Bronchial epithelial cell (primary cell): Measurements from ENCODE around the gene CABLES2. TPM values are rescaled to one million over a fixed set of nuclear protein-coding genes. Genes with fewer than 3 reads are reported as not detected.

Experiments
- DNase-seq: peaks from one replicate; pipeline ENCODE4 v3.0.0-alpha.2; 2010; ENCODE audit warnings: low read depth
- FAIRE-seq: peaks from 2 replicates; lab custom pipeline; 2011; peaks lifted over from hg19 to GRCh38; lab: Jason Lieb, UNC
- H3K27me3 ChIP-seq: 2 replicates; pipeline ENCODE4 v1.5.1; 2011; ENCODE audit warnings: low read length; ENCODE audit not compliant: control insufficient read depth, insufficient read depth
- H3K36me3 ChIP-seq: 2 replicates; pipeline ENCODE4 v1.5.1; 2011; ENCODE audit warnings: low read length; ENCODE audit not compliant: control insufficient read depth, insufficient read depth
- H3K4me3 ChIP-seq: 2 replicates; pipeline ENCODE4 v1.5.1; 2011; ENCODE audit warnings: mild to moderate bottlenecking, low read depth, low read length, control low read depth
- total RNA-seq: library from RNA; depleted of rRNA; stranded (reverse); fragments of >200 nt; gene quantifications from 2 replicates; pipeline ENCODE4 v1.2.1, GENCODE V29; 2014
- TF ChIP-seq, protein P1 (sequence below): IDR thresholded peaks from 2 replicates; pipeline ENCODE4 v1.5.1; 2011; ENCODE audit warnings: mild to moderate bottlenecking, moderate library complexity, low read length, control low read depth, inconsistent platforms; ENCODE audit not compliant: insufficient read depth, severe bottlenecking

The CABLES2 gene
- total RNA-seq, 1 donor from 2014 or later = 1.3 TPM

DNA sequence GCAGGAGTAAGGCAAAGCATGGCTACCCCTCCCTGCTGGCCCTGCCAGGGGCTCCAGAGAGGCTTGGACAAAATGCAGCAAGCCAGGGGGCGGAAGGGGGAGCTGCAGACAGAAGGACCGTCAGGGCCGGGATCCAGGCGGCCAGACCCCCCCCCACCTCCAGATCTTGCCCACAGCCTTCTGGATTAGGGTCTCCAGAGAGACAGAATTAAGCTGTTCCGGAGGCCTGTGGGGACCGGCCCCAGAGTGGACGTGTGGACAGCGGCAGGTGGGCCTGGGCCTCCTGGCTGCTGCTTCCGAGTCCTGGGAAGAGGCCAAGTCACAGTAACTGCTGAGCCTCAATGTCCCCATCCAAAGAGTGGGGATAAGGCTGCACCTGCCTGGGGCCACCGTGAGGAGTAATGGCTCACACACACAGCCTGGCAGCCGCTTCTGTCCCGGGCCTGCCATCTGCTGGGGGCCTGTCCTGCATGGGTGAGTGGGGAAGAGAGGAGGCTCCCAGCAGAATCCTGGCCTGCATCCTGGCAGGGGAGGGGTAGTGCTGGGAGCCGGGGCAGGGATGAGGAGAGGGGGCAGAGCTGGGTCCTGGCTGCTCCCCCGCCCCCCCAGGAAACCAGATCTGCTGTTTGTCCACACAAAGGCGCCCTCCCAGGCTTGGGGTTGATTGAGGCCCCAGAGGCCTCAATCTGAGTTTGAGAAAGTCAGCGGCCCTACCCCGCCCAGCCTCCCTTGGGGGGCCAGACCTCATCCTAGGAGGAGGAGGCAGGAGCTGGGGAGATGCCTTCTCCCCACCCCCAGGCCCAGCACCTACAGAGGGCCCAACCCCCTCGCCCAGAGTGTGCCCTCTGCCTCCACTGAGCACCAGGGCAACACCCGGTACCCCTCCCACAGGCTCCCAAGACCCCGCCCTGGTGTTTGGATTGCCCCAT lies 43.8 kb downstream of the CABLES2 start:
- no peak overlapping the region for H3K4me3 ChIP-seq

DNA sequence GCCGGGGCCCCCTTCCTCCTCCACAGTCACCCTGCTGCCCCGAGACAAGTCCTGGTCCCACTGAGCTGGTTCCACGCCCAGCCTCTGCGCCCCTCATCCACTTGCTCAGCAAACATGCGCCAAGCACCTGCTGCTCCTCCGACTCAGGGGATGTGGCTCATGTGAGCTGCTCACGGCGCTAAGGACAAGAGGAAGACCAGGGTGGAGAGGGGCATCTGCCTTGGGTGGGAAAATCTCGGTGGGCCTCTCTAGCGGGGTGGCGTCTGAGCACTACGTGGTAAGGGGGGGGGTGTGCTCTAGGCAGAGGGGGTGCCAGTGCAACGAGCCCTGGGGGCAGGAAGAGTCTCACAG lies 44.5 kb downstream of the CABLES2 start:
- FAIRE-seq (no peak), DNase-seq (no peak)

More for the DNA sequence above, 43.8 kb downstream of the CABLES2 start:
- H3K27me3 ChIP-seq = no peaks in the 10 kb centered on the region
- TF ChIP-seq, protein P1, sequence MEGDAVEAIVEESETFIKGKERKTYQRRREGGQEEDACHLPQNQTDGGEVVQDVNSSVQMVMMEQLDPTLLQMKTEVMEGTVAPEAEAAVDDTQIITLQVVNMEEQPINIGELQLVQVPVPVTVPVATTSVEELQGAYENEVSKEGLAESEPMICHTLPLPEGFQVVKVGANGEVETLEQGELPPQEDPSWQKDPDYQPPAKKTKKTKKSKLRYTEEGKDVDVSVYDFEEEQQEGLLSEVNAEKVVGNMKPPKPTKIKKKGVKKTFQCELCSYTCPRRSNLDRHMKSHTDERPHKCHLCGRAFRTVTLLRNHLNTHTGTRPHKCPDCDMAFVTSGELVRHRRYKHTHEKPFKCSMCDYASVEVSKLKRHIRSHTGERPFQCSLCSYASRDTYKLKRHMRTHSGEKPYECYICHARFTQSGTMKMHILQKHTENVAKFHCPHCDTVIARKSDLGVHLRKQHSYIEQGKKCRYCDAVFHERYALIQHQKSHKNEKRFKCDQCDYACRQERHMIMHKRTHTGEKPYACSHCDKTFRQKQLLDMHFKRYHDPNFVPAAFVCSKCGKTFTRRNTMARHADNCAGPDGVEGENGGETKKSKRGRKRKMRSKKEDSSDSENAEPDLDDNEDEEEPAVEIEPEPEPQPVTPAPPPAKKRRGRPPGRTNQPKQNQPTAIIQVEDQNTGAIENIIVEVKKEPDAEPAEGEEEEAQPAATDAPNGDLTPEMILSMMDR = peak; percentile 21
- FAIRE-seq = no peak
- no peak for DNase-seq
- peaks cover 27% of the 10 kb centered on the region for H3K36me3 ChIP-seq

DNA sequence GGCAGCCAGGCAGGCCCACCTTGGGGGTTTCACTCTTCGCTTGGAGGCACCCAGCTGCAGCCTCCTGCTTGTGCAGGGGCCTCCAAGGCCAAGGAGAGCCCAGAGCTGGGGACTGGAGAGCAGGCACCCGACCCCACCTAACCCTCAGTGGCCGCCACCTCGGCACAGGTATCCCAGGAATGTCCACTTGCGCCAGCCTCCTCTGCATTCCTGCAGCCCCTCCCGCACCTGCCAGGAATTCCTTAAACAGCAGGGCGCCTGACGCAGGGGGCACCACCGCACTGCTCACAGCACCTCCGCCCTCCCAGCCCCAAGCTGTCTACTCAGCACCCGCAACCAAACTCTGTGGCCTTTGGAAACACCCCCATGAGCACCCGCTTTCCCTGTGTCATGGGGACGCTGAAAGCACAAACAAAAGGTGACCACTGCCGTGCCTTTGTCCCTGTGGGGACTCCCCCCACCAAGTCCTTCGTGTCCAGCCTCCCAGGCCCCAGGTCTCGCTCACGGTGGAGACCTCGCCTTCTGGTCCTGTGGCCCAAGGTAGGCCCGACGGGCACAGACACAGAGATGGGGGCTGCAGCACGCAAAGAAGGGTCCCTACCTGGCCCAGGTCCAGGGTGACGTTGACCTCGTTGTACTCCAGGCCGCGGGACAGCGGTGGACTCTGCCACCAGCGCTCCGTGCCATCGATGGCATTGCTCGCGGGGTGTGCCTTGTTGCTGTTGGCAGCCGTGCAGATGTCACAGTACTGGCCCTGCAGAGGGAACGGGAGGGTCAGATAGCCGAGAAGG lies 45.1 kb downstream of the CABLES2 start:
- peaks cover 30% of the 10 kb centered on the region for H3K36me3 ChIP-seq
- no peak overlapping the region for H3K4me3 ChIP-seq
- DNase-seq (no peak), FAIRE-seq (no peak)
- H3K27me3 ChIP-seq = no peaks in the 10 kb centered on the region
- TF ChIP-seq, protein P1 = no peak

More for the DNA sequence above, 44.5 kb downstream of the CABLES2 start:
- Histone ChIP-seq H3K36me3 (peaks cover 30% of the 10 kb centered on the region), H3K27me3 (no peaks in the 10 kb centered on the region), H3K4me3 (no peak overlapping the region)
- TF ChIP-seq, protein P1 = no peak

DNA sequence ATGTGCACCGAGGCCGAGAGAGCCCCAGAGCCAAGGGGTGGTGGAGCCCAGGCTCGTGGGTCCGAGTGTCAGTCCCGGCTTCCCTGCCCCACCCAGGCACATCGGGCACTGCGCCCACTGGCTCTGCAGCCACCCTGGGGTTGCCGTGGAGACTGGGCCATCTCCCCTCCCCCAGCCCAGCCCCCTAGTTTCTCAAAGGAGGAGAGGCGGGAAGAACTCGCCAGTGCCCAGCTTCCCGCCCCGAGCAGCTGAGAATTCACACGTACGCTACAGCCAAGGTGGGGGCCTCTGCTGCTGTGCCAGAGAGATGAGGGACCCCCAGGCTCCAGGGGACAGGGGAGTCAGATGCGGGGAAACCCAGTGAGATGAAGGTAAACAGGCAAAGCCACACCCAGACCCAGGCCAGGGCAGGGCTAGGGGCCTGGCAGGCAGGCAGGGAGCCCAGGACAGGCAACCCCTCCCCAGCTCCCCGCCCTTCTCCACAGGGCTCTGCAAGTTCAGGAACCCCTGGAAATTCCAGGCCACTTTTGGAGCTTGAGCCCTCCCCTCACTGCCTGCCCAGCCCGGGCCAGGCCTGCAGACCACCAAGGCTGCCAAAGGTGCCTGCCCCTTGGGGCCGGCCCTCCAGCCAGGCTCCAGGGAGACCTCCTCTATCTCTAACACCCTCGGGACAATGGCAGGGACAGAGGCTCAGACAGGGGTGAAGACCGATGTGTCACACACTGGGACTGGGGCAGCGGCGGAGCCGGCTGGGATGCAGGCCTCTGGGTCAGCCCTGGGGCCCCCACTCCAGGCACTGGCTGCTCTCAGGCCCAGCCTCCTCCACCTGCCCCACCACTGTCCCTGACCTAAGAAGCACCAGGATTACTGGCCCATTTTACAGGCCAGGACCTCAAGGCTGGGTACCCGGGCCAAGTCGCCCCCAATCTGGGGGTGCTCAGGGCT lies 46.0 kb downstream of the CABLES2 start:
- FAIRE-seq (no peak), DNase-seq (no peak)
- TF ChIP-seq, protein P1 = no peak
- H3K4me3 ChIP-seq = no peak overlapping the region
- peaks cover 30% of the 10 kb centered on the region for H3K36me3 ChIP-seq
- H3K27me3 ChIP-seq = no peaks in the 10 kb centered on the region

DNA sequence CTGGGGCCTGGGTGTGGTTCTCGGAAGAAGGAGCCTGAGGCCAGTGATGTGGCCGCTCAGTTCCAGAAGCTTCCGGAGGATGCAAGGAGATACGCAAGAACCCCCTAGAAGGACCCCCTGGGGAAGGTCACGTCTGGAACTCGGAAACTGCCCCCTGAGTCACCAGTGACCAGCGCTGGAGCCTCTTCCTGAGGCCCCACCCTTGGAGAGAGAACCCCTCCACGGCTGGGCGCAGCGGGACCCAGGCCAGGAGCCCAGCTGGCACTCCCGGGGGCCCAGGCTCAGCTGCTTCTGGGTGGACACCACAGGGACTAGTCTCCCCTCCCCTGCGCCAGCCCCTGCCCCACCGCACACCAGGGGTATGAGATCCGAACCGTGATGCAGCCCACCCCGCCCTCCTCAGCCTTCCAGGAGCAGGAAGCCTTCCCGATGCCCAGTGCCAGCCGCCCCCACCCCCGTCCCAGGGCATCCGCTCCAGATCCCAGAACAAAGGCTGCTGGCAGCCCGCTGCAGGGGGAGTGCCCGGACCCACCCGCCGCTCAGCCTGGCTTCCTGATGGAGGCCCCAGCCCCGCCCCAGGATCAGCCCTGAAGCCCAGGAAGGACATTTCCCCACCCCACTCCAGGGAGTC lies 47.5 kb downstream of the CABLES2 start:
- TF ChIP-seq, protein P1 = no peak
- Histone ChIP-seq H3K27me3 (no peaks in the 10 kb centered on the region), H3K36me3 (peaks cover 35% of the 10 kb centered on the region), H3K4me3 (no peak overlapping the region)
- DNase-seq = no peak
- FAIRE-seq = no peak
